ENCODE data around the gene CXCR2. TPM values are rescaled to one million over a fixed set of nuclear protein-coding genes. Genes with fewer than 3 reads are reported as not detected.
"Not testable (repeated sequence)": the region's sequence is repeated elsewhere in the genome, so short reads cannot be mapped to it uniquely, and the experiment has no call there.

Gene CXCR2
- total RNA-seq = 9.1 TPM

DNA sequence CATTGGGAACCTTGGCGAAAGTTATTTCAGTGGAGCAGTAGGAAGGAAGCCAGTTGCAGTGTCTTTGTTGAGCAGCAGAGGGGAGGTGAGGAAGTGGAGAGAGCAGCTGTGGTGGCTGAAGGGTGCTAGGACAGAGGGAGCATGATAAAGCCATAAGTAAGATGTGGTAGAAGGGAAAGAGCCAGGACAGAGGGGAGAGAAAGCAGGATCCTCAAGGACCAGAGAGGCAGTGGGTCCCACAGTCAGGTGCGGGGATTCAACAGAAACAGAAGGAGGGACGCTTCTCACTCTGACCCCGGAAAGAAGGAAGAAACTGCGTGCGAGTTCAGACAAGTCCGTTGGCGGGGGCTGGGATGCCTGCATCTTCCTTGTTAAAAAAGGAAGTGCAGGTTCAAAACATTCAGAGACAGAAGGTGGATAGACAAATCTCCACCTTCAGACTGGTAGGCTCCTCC, at the start of gene CXCR2:
TSS of gene CXCR2 (plus strand) at position 403 of the 455 bp plus-strand sequence. CDS start 8,774 bp downstream, outside the sequence.
- peak; percentile 47 for ATAC-seq
- no peak for DNase-seq (ENCODE audit: low spot score)
- intact Hi-C loops (cut with DNase I) = no loop called here

DNA sequence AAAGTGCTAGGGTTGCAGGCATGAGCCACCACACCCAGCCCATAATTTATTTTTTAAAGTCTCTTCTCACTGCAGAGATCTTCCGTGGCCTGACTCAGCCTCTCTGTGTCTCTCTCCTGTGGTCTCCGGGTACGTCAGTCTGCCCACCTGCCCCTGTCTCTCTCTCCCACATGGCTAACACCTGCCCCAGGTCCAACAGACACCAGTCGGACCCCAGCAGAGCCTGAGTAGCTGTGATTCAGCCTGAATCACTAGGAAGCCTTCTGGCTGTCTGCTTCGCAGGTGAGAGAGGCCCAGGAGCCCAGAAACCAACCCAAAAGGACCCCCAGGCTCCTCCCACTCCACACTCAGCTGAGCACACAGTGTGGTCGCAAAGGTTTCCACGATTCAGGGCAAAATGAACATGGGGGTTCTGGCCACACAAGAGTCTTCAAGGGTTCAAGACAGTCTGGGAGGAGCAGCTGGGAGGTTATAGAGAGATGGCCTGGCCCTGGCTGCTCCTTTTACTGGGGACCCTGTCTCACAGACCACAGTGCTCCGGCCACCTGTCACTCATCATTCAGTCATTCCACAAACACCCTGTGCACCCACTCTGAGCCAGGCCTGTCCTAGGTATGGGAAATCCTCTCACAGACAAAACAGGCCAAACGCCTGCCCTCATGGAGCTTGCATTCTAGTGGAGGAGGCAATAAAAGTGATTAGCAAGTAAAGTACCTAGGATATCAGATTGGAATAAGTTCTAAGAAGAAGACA, 48.2 kb upstream of the CXCR2 start:
- intact Hi-C loops (cut with DNase I) = loop anchor here (10.0 kb wide), 1 partner anchor 1167 kb away; the partner anchor contains the start of genes GLB1L and STK16
- DNase-seq (ENCODE audit: low spot score) (no peak), ATAC-seq (no peak)

GRCh38 chr2:218079943-218080913, 45.6 kb upstream of the CXCR2 start:
- intact Hi-C loops (cut with DNase I) = loop anchor here (10.0 kb wide), 1 partner anchor 1165 kb away; the partner anchor contains the start of genes GLB1L and STK16
- DNase-seq (ENCODE audit: low spot score) (peak; percentile 55), ATAC-seq (no peak)

DNA sequence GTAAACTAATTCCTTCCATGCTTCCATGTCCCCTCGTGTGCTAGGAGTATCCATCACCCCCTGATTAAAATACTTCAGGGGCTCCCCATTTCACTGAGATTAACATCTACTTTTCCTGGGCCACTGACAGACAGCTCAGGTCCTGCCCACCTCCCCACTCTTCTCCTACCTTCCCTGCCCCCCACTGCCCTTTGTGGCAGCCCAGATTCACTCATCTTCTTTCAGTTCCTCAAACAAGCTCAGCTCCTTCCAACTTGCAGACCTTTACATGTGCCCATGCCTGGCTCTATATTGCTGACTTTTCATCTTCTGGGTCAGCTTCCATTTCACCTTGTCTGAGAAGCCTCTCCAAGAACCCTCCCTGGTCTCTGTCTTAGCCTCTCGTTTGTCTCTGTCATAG, 44.8 kb upstream of the CXCR2 start:
- intact Hi-C loops (cut with DNase I) = no loop called here
- no peak for ATAC-seq
- no peak for DNase-seq (ENCODE audit: low spot score)

DNA sequence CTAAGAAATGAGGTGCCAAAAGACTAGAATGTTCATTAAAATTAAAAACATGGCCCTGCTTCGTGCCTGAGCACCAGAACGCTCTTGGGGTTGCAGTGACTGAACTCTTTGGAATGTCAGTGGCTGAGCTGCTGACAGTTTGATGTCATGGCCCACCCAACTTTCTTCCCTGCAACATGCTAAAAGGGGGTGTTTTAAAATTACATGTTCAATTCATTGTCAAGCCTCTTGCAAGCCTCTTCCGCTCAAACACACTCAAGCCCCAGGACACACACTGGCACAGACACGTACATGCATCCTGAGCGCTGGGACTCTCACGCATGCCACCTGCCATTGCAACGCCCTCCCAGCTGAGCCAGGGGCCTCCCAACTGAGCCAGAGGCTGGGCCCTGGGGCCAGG, 44.1 kb upstream of the CXCR2 start:
- intact Hi-C loops (cut with DNase I) = no loop called here
- ATAC-seq = no peak
- no peak for DNase-seq (ENCODE audit: low spot score)

GRCh38 chr2:218082586-218083351, 43.1 kb upstream of the CXCR2 start:
- ATAC-seq (no peak), DNase-seq (ENCODE audit: low spot score) (no peak)
- intact Hi-C loops (cut with DNase I) = no loop called here

DNA sequence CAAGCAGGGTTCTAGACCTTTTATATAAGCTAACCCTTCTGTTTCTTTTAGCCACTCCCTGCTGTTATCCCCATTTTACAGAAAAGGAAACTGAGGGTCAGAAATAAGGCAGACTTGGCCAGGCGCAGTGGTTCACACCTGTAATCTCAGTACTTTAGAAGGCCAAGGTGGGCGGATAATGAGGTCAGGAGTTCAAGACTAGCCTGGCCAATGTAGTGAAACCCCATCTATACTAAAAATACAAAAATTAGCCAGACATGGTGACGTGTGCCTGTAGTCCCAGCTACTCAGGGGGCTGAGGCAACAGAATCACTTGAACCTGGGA, 42.5 kb upstream of the CXCR2 start:
- ATAC-seq (no peak), DNase-seq (ENCODE audit: low spot score) (no peak)
- intact Hi-C loops (cut with DNase I) = no loop called here

DNA sequence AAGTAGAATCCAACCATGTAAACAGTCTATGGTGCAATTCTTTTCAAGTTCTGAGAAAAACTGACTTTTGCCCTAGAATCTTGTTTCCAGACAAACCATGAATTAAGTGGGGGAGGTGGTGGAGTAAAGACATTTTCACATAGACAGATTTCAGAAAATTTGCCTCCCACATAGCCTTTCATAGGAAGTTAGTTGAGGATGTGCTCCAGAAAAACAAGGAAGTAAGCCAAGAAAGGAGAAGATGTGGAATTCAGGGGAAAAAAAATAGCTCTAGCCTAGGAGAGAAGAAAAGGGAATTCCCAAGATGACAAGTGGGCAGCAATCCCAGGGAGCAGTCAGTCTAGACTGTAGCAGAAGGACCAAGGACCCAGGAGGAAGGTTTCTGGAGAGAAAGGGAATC, 39.4 kb upstream of the CXCR2 start:
- DNase-seq (ENCODE audit: low spot score) = no peak
- no peak for ATAC-seq
- intact Hi-C loops (cut with DNase I) = no loop called here

DNA sequence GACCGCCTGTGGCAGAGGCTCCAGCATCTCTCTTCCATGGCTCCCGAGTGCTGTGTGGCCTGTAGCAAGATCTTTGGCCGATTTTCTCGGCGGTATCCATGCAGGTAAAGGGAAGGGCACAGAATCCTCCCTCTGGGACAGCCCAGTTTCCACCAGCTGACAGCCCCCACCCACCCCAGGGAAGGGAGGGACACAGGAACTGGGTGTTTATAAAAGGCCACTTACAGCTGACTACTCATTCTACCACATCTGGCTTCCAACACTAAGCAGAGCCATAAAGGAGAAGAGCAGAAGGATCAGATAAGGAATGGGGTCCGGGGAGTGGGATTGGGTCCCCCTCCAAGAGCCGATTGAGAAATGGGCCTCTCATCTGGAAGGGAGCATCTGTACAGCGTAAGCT, 36.6 kb upstream of the CXCR2 start:
- ATAC-seq (no peak), DNase-seq (ENCODE audit: low spot score) (no peak)
- intact Hi-C loops (cut with DNase I) = no loop called here

DNA sequence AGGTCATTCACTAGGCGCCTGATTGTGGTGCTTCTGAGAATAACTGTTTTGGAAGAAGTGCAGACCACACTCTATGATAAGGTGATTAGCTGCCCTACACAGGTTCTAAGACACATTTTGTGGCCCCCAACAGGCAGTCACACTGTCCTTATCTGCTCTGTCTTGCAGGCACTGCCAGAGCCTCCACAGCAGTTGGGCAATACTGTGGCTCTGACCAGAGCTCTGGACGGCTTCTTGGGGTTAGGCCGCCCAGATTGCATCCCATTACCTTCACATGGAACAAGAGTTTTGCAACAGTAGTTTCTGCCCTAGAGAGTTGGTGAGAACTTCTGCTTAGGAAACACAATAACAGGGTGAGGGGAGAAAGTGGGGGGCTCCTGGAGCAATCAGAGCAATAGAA, 34.1 kb upstream of the CXCR2 start:
- intact Hi-C loops (cut with DNase I) = no loop called here
- DNase-seq (ENCODE audit: low spot score) (no peak), ATAC-seq (no peak)

DNA sequence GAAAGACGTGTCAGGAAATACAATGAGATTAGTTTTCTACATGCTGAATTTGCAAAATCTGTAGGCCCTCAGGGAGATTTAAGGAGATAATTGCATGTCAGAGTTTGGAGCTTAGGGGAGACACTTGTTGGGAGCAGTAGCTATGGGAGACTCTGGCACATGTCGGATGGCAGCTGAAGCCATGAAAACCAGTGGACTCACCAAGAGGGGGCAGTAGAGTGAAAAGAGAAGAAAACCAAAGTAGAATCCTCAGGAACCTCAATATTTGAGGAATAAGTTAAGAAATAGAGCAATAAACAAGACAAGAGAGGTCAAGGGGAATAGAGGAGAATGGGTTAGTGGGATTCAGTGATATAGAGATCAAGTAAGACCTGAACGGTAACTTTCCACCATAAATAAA, 31.9 kb upstream of the CXCR2 start:
- no peak for ATAC-seq
- no peak for DNase-seq (ENCODE audit: low spot score)
- intact Hi-C loops (cut with DNase I) = no loop called here

GRCh38 chr2:218095853-218096252, 30.0 kb upstream of the CXCR2 start:
- intact Hi-C loops (cut with DNase I) = no loop called here

GRCh38 chr2:218097975-218098374, 27.9 kb upstream of the CXCR2 start:
- ATAC-seq = no peak
- intact Hi-C loops (cut with DNase I) = no loop called here
- DNase-seq (ENCODE audit: low spot score) = no peak

More at GRCh38 chr2:218095853-218096252, 30.0 kb upstream of the CXCR2 start:
- ATAC-seq = no peak
- no peak for DNase-seq (ENCODE audit: low spot score)

GRCh38 chr2:218108834-218109233, 17.0 kb upstream of the CXCR2 start:
- ATAC-seq; intact Hi-C loops (cut with DNase I): not testable (repeated sequence)

GRCh38 chr2:218121789-218122188, 4.0 kb upstream of the CXCR2 start:
- ATAC-seq; intact Hi-C loops (cut with DNase I); DNase-seq (ENCODE audit: low spot score): not testable (repeated sequence)

More at GRCh38 chr2:218108834-218109233, 17.0 kb upstream of the CXCR2 start:
- not testable (repeated sequence) for DNase-seq (ENCODE audit: low spot score)

GRCh38 chr2:218122286-218122685, 3.5 kb upstream of the CXCR2 start:
- intact Hi-C loops (cut with DNase I); DNase-seq (ENCODE audit: low spot score); ATAC-seq: not testable (repeated sequence)

GRCh38 chr2:218123986-218124385, 1.8 kb upstream of the CXCR2 start:
- ATAC-seq (no peak), DNase-seq (ENCODE audit: low spot score) (no peak)
- intact Hi-C loops (cut with DNase I) = no loop called here

GRCh38 chr2:218125095-218125494, 733 bp upstream of the CXCR2 start:
- intact Hi-C loops (cut with DNase I) = no loop called here
- DNase-seq (ENCODE audit: low spot score) (no peak), ATAC-seq (peak; percentile 37)

GRCh38 chr2:218127929-218128455, 2.2 kb downstream of the CXCR2 start:
- no peak for ATAC-seq
- intact Hi-C loops (cut with DNase I) = no loop called here
- no peak for DNase-seq (ENCODE audit: low spot score)

Measured in sciatic nerve (tissue), 2 donors.